ENCODE measurements around the gene UXS1. TPM values are rescaled to one million over a fixed set of nuclear protein-coding genes. Genes with fewer than 3 reads are reported as not detected.
A peak's percentile ranks its signal among the peaks of the same experiment; 100 is the strongest.

UXS1 gene
- total RNA-seq, 2 experiments from 2014 or later, result 95.3 to 100 TPM

- no peak for ATAC-seq
- H3K27ac Mint-ChIP-seq, result peak overlapping the region; percentile 63
- no peaks in the 10 kb centered on the region for H3K27me3 Mint-ChIP-seq (ENCODE audit: low read depth)
- peaks cover 36% of the 10 kb centered on the region for H3K36me3 Mint-ChIP-seq (ENCODE audit: low read depth)
- DNase-seq, result peak; percentile 19
- no peaks in the 10 kb centered on the region for H3K9me3 Mint-ChIP-seq (ENCODE audit: insufficient read depth)
- H3K4me3 Mint-ChIP-seq, result no peak overlapping the region
- H3K4me1 Mint-ChIP-seq (ENCODE audit: low read depth), result peaks cover 5% of the 10 kb centered on the region
- CTCF ChIA-PET, result interaction anchor here (1.0 to 2.1 kb wide), 3 partner anchors 53 to 476 kb away, joined by 3 to 8 read pairs (median 3); no protein-coding TSS in a partner anchor
- POLR2A ChIA-PET, result interaction anchor here (1.0 kb wide), 1 partner anchor 86 kb away, joined by 3 read pairs; no protein-coding TSS in a partner anchor
These were observed 87.2 kb downstream of the UXS1 start for GRCh38 chr2:106106622-106107508.

GRCh38 chr2:106105151-106105922, 88.8 kb downstream of the UXS1 start:
- peaks cover 29% of the 10 kb centered on the region for H3K36me3 Mint-ChIP-seq (ENCODE audit: low read depth)

GRCh38 chr2:106104332-106105062, 89.6 kb downstream of the UXS1 start:
- POLR2A ChIA-PET, result interaction anchor here (0.7 kb wide), 1 partner anchor 10 kb away, joined by 3 read pairs; no protein-coding TSS in a partner anchor
- Mint-ChIP-seq H3K36me3 (ENCODE audit: low read depth) (peaks cover 30% of the 10 kb centered on the region), H3K4me3 (no peak overlapping the region), H3K27me3 (ENCODE audit: low read depth) (no peaks in the 10 kb centered on the region), H3K4me1 (ENCODE audit: low read depth) (peaks cover 5% of the 10 kb centered on the region), H3K27ac (peak overlapping the region; percentile 33), H3K9me3 (ENCODE audit: insufficient read depth) (no peaks in the 10 kb centered on the region)
- DNase-seq, result peak; percentile 76
- CTCF ChIA-PET, result interaction anchor here (1.0 to 2.1 kb wide), 11 partner anchors 10 to 478 kb away, joined by 3 to 8 read pairs (median 4); no protein-coding TSS in a partner anchor
- peak; percentile 87 for ATAC-seq

More at GRCh38 chr2:106105151-106105922, 88.8 kb downstream of the UXS1 start:
- ChIA-PET POLR2A (interaction anchor here (0.7 to 1.2 kb wide), 2 partner anchors 9 to 53 kb away, joined by 3 to 4 read pairs; no protein-coding TSS in a partner anchor), CTCF (interaction anchor here (1.0 to 2.1 kb wide), 12 partner anchors 9 to 559 kb away, joined by 3 to 8 read pairs (median 4); no protein-coding TSS in a partner anchor)
- H3K9me3 Mint-ChIP-seq (ENCODE audit: insufficient read depth), result no peaks in the 10 kb centered on the region
- peak overlapping the region; percentile 33 for H3K27ac Mint-ChIP-seq
- DNase-seq (peak; percentile 20), ATAC-seq (no peak)
- peaks cover 5% of the 10 kb centered on the region for H3K4me1 Mint-ChIP-seq (ENCODE audit: low read depth)
- no peak overlapping the region for H3K4me3 Mint-ChIP-seq
- no peaks in the 10 kb centered on the region for H3K27me3 Mint-ChIP-seq (ENCODE audit: low read depth)

- H3K27ac Mint-ChIP-seq, result no peak overlapping the region
- H3K4me3 Mint-ChIP-seq, result no peak overlapping the region
- peaks cover 40% of the 10 kb centered on the region for H3K4me1 Mint-ChIP-seq (ENCODE audit: low read depth)
- DNase-seq (no peak), ATAC-seq (no peak)
- peaks cover 59% of the 10 kb centered on the region for H3K36me3 Mint-ChIP-seq (ENCODE audit: low read depth)
- no peaks in the 10 kb centered on the region for H3K9me3 Mint-ChIP-seq (ENCODE audit: insufficient read depth)
- POLR2A ChIA-PET, result no interaction called here
- H3K27me3 Mint-ChIP-seq (ENCODE audit: low read depth), result no peaks in the 10 kb centered on the region
- CTCF ChIA-PET, result no interaction called here
These were observed 94.4 kb downstream of the UXS1 start for GRCh38 chr2:106099691-106100090.

- POLR2A ChIA-PET, result interaction anchor here (2.2 to 2.3 kb wide), 2 partner anchors 62 to 310 kb away, joined by 6 to 7 read pairs; no protein-coding TSS in a partner anchor
- Mint-ChIP-seq H3K4me1 (ENCODE audit: low read depth) (peaks cover 49% of the 10 kb centered on the region), H3K4me3 (no peak overlapping the region), H3K9me3 (ENCODE audit: insufficient read depth) (no peaks in the 10 kb centered on the region), H3K27me3 (ENCODE audit: low read depth) (no peaks in the 10 kb centered on the region), H3K36me3 (ENCODE audit: low read depth) (peaks cover 67% of the 10 kb centered on the region), H3K27ac (no peak overlapping the region)
- ATAC-seq (no peak), DNase-seq (no peak)
- CTCF ChIA-PET, result interaction anchor here (0.5 to 2.0 kb wide), 7 partner anchors 15 to 749 kb away, joined by 3 to 4 read pairs (median 4); no protein-coding TSS in a partner anchor
These were observed 95.4 kb downstream of the UXS1 start for GRCh38 chr2:106098664-106099063.

GRCh38 chr2:106098081-106098480, 96.0 kb downstream of the UXS1 start:
- DNase-seq, result no peak
- no peak for ATAC-seq
- Mint-ChIP-seq H3K9me3 (ENCODE audit: insufficient read depth) (no peaks in the 10 kb centered on the region), H3K4me1 (ENCODE audit: low read depth) (peaks cover 55% of the 10 kb centered on the region), H3K4me3 (no peak overlapping the region), H3K27me3 (ENCODE audit: low read depth) (no peaks in the 10 kb centered on the region), H3K36me3 (ENCODE audit: low read depth) (peaks cover 70% of the 10 kb centered on the region), H3K27ac (peak overlapping the region; percentile 48)
- ChIA-PET POLR2A (interaction anchor here (0.9 to 2.3 kb wide), 3 partner anchors 62 to 309 kb away, joined by 4 to 7 read pairs (median 6); no protein-coding TSS in a partner anchor), CTCF (interaction anchor here (1.2 to 2.0 kb wide), 7 partner anchors 163 to 749 kb away, joined by 3 to 4 read pairs (median 4); no protein-coding TSS in a partner anchor)

GRCh38 chr2:106097038-106098000, 96.8 kb downstream of the UXS1 start:
- no peak for DNase-seq
- ATAC-seq, result no peak
- ChIA-PET POLR2A (interaction anchor here (0.9 to 2.3 kb wide), 4 partner anchors 63 to 308 kb away, joined by 3 to 7 read pairs (median 5); no protein-coding TSS in a partner anchor), CTCF (interaction anchor here (0.7 to 2.0 kb wide), 10 partner anchors 11 to 748 kb away, joined by 3 to 5 read pairs (median 4); no protein-coding TSS in a partner anchor)
- no peaks in the 10 kb centered on the region for H3K27me3 Mint-ChIP-seq (ENCODE audit: low read depth)
- peaks cover 72% of the 10 kb centered on the region for H3K36me3 Mint-ChIP-seq (ENCODE audit: low read depth)
- peak overlapping the region; percentile 69 for H3K4me3 Mint-ChIP-seq
- H3K4me1 Mint-ChIP-seq (ENCODE audit: low read depth), result peaks cover 62% of the 10 kb centered on the region
- peak overlapping the region; percentile 89 for H3K27ac Mint-ChIP-seq
- H3K9me3 Mint-ChIP-seq (ENCODE audit: insufficient read depth), result no peaks in the 10 kb centered on the region

- Mint-ChIP-seq H3K4me3 (peak overlapping the region; percentile 69), H3K4me1 (ENCODE audit: low read depth) (peaks cover 62% of the 10 kb centered on the region), H3K27me3 (ENCODE audit: low read depth) (no peaks in the 10 kb centered on the region), H3K27ac (peak overlapping the region; percentile 89), H3K36me3 (ENCODE audit: low read depth) (peaks cover 77% of the 10 kb centered on the region), H3K9me3 (ENCODE audit: insufficient read depth) (no peaks in the 10 kb centered on the region)
- peak; percentile 66 for DNase-seq
- CTCF ChIA-PET, result interaction anchor here (0.7 to 1.5 kb wide), 6 partner anchors 10 to 520 kb away, joined by 3 to 5 read pairs (median 4); no protein-coding TSS in a partner anchor
- peak; percentile 31 for ATAC-seq
- POLR2A ChIA-PET, result interaction anchor here (0.7 to 2.3 kb wide), 4 partner anchors 64 to 307 kb away, joined by 3 to 7 read pairs (median 4); no protein-coding TSS in a partner anchor
These were observed 97.6 kb downstream of the UXS1 start for GRCh38 chr2:106096299-106097037.

GRCh38 chr2:106095478-106096298, 98.4 kb downstream of the UXS1 start:
- ATAC-seq, result peak; percentile 87
- Mint-ChIP-seq H3K9me3 (ENCODE audit: insufficient read depth) (no peaks in the 10 kb centered on the region), H3K4me1 (ENCODE audit: low read depth) (peaks cover 69% of the 10 kb centered on the region), H3K36me3 (ENCODE audit: low read depth) (peaks cover 82% of the 10 kb centered on the region), H3K27ac (peak overlapping the region; percentile 89), H3K4me3 (peak overlapping the region; percentile 69), H3K27me3 (ENCODE audit: low read depth) (no peaks in the 10 kb centered on the region)
- POLR2A ChIA-PET, result interaction anchor here (0.7 to 2.5 kb wide), 7 partner anchors 10 to 519 kb away, joined by 3 to 13 read pairs (median 4); no protein-coding TSS in a partner anchor
- DNase-seq, result peak; percentile 92
- CTCF ChIA-PET, result interaction anchor here (0.7 to 2.8 kb wide), 14 partner anchors 9 to 519 kb away, joined by 3 to 44 read pairs (median 4); no protein-coding TSS in a partner anchor

All from activated CD8-positive, alpha-beta T cell treated with anti-CD3 and anti-CD28 coated beads, Interleukin-2, amount 10 ng/mL, durations not matched to agents 7 days and 5 days (primary cell).